PC-9 (cell line): Measurements from ENCODE around the gene PGAP3. TPM values are rescaled to one million over a fixed set of nuclear protein-coding genes. Genes with fewer than 3 reads are reported as not detected.

Experiments
- BruUV-seq: library from RNA; stranded (reverse); fragments of 400-500 nt; replicated peaks from 2 replicates; lab custom pipeline; 2021; lab: Mats Ljungman, UMichigan
- CTCF ChIA-PET: fragments of 300-600 bp; sonication (Branson Sonifier 250); formaldehyde crosslinking; loops from one replicate; lab custom pipeline; 2022; ENCODE audit warnings: antibody characterized with exemption; lab: Charles Lee
- POLR2A ChIA-PET: fragments of 300-600 bp; sonication (Branson Sonifier 250); formaldehyde crosslinking; loops from one replicate; lab custom pipeline; 2022; ENCODE audit warnings: antibody characterized with exemption; ENCODE audit not compliant: unreplicated experiment; lab: Charles Lee
- DNase-seq, 2 experiments: peaks; one replicate each; pipeline versions ENCODE4 v3.0.0 to v3.0.0-alpha.2; 2015 to 2022; ENCODE audit warnings: mixed read lengths in 1 of 2
- H2AFZ ChIP-seq: fragments of 200-600 bp; sonication (generic); 2 replicates; pipeline ENCODE4 v1.8.1; 2017; ENCODE audit warnings: antibody characterized with exemption
- H3F3A ChIP-seq: fragments of 200-600 bp; sonication (generic); 2 replicates; pipeline ENCODE4 v1.8.1; 2017; ENCODE audit warnings: antibody characterized with exemption, mild to moderate bottlenecking, low read depth; ENCODE audit not compliant: insufficient read depth
- H3K27ac ChIP-seq: fragments of 200-600 bp; sonication (generic); 2 replicates; pipeline ENCODE4 v1.6.1; 2016; ENCODE audit warnings: mixed run types
- H3K27me3 ChIP-seq: fragments of 200-600 bp; sonication (generic); 2 replicates; pipeline ENCODE4 v1.6.1; 2016; ENCODE audit warnings: low read depth, mixed run types; ENCODE audit not compliant: insufficient read depth
- H3K36me3 ChIP-seq: fragments of 200-600 bp; sonication (generic); 2 replicates; pipeline ENCODE4 v1.6.1; 2016; ENCODE audit warnings: low read depth, mixed run types
- H3K4me1 ChIP-seq: fragments of 200-600 bp; sonication (generic); replicated peaks from 2 replicates; pipeline ENCODE4 v1.6.1; 2016; ENCODE audit warnings: mixed run types; ENCODE audit not compliant: insufficient read depth
- H3K4me2 ChIP-seq: fragments of 200-600 bp; sonication (generic); 2 replicates; pipeline ENCODE4 v1.6.1; 2017; ENCODE audit warnings: mixed run types
- H3K4me3 ChIP-seq: fragments of 200-600 bp; sonication (generic); 2 replicates; pipeline ENCODE4 v1.6.1; 2016; ENCODE audit warnings: mixed run types
- H3K79me2 ChIP-seq: fragments of 200-600 bp; sonication (generic); 2 replicates; pipeline ENCODE4 v1.6.1; 2017; ENCODE audit warnings: low read depth, mixed run types
- H3K9me2 ChIP-seq: fragments of 200-600 bp; sonication (generic); 2 replicates; pipeline ENCODE4 v1.8.1; 2017; ENCODE audit warnings: mild to moderate bottlenecking; ENCODE audit not compliant: insufficient read depth
- H3K9me3 ChIP-seq: fragments of 200-600 bp; sonication (generic); 2 replicates; pipeline ENCODE4 v1.8.1; 2016; ENCODE audit warnings: low read depth; ENCODE audit not compliant: insufficient read depth
- H4K20me1 ChIP-seq: fragments of 200-600 bp; sonication (generic); 2 replicates; pipeline ENCODE4 v1.8.1; 2017; ENCODE audit not compliant: insufficient read depth
- CTCF ChIP-seq: fragments of 200-600 bp; sonication (generic); conservative IDR thresholded peaks from 2 replicates; pipeline ENCODE4 v1.6.1; 2017; ENCODE audit warnings: mixed run types, antibody characterized with exemption, mild to moderate bottlenecking, moderate library complexity
- EZH2 ChIP-seq: fragments of 200-600 bp; sonication (generic); IDR thresholded peaks from 2 replicates; pipeline ENCODE4 v1.8.0; 2017; ENCODE audit warnings: antibody characterized with exemption, low read depth
- intact Hi-C: fragments of 100-400 bp; cut with micrococcal nuclease; formaldehyde crosslinking; loops from one replicate; pipeline ENCODE4 v1.10.0; 2022; ENCODE audit not compliant: unreplicated experiment
- total RNA-seq: library from RNA; stranded (reverse); gene quantifications from 2 replicates; pipeline ENCODE4 v1.2.3, GENCODE V29; 2021

The PGAP3 gene
- total RNA-seq, 1 experiment from 2014 or later: 15.0 TPM

GRCh38 chr17:39653662-39654331, 34.1 kb downstream of the PGAP3 start:
- peaks cover 10% of the 10 kb centered on the region; the same call in 1 of the 2 replicates for H4K20me1 ChIP-seq
- H3K4me2 ChIP-seq: no peak overlapping the region
- CTCF ChIA-PET: interaction anchor here (0.6 to 2.4 kb wide), 4 partner anchors 32 to 371 kb away, joined by 3 to 7 read pairs (median 5); no protein-coding TSS in a partner anchor
- TF ChIP-seq CTCF (peak; percentile 90), EZH2 (no peak)
- H3K9me2 ChIP-seq: no peaks in the 10 kb centered on the region
- no peaks in the 10 kb centered on the region for H3K27me3 ChIP-seq
- no peak overlapping the region for H3K27ac ChIP-seq
- no TSS peak for BruUV-seq
- H3K9me3 ChIP-seq: no peaks in the 10 kb centered on the region
- intact Hi-C loops: no loop called here
- no peaks in the 10 kb centered on the region for H3K79me2 ChIP-seq
- no peak overlapping the region for H2AFZ ChIP-seq
- H3F3A ChIP-seq: no peaks in the 10 kb centered on the region
- no peaks in the 10 kb centered on the region for H3K36me3 ChIP-seq
- H3K4me1 ChIP-seq: no peaks in the 10 kb centered on the region
- POLR2A ChIA-PET: no interaction called here
- H3K4me3 ChIP-seq: no peak overlapping the region
- peak in 1 of 2 experiments; percentile 43 for DNase-seq

GRCh38 chr17:39653316-39653661, 34.6 kb downstream of the PGAP3 start:
- TF ChIP-seq EZH2 (no peak), CTCF (no peak)
- intact Hi-C loops: no loop called here
- no TSS peak for BruUV-seq
- no peaks in the 10 kb centered on the region for H3K79me2 ChIP-seq
- DNase-seq: no peak
- CTCF ChIA-PET: interaction anchor here (1.0 to 2.4 kb wide), 2 partner anchors 32 to 47 kb away, joined by 5 to 7 read pairs; no protein-coding TSS in a partner anchor
- POLR2A ChIA-PET: no interaction called here
- H3K36me3 ChIP-seq: no peaks in the 10 kb centered on the region
- no peak overlapping the region for H2AFZ ChIP-seq
- H3K4me2 ChIP-seq: no peak overlapping the region
- no peaks in the 10 kb centered on the region for H3K9me3 ChIP-seq
- H4K20me1 ChIP-seq: peaks cover 10% of the 10 kb centered on the region; the same call in 1 of the 2 replicates
- H3K27ac ChIP-seq: no peak overlapping the region
- H3K4me3 ChIP-seq: no peak overlapping the region
- H3K4me1 ChIP-seq: no peaks in the 10 kb centered on the region
- H3F3A ChIP-seq: no peaks in the 10 kb centered on the region
- no peaks in the 10 kb centered on the region for H3K27me3 ChIP-seq
- no peaks in the 10 kb centered on the region for H3K9me2 ChIP-seq

- Histone ChIP-seq H3K9me2 (no peaks in the 10 kb centered on the region), H3K27ac (no peak overlapping the region), H3F3A (no peaks in the 10 kb centered on the region), H3K9me3 (no peaks in the 10 kb centered on the region), H2AFZ (no peak overlapping the region), H4K20me1 (peaks cover 10% of the 10 kb centered on the region; the same call in 1 of the 2 replicates), H3K36me3 (no peaks in the 10 kb centered on the region), H3K4me2 (no peak overlapping the region), H3K4me3 (no peak overlapping the region), H3K4me1 (no peaks in the 10 kb centered on the region), H3K27me3 (no peaks in the 10 kb centered on the region), H3K79me2 (no peaks in the 10 kb centered on the region)
- no peak for TF ChIP-seq EZH2
- BruUV-seq: no TSS peak
- no peak for DNase-seq
- POLR2A ChIA-PET: interaction anchor here (0.6 kb wide), 1 partner anchor 268 kb away, joined by 4 read pairs; no protein-coding TSS in a partner anchor
- intact Hi-C loops: no loop called here
- CTCF ChIA-PET: interaction anchor here (1.8 to 2.4 kb wide), 2 partner anchors 19 to 31 kb away, joined by 4 to 7 read pairs; no protein-coding TSS in a partner anchor
Measured at GRCh38 chr17:39652587-39653315, 35.1 kb downstream of the PGAP3 start.
